GM21367 (cell line): ENCODE data around the gene MUSK.

Experiments
- ATAC-seq: cut with Tn5 transposase; IDR thresholded peaks from one replicate; pipeline ENCODE4 v1.9.1; 2021; ENCODE audit not compliant: unreplicated experiment

Gene MUSK

DNA sequence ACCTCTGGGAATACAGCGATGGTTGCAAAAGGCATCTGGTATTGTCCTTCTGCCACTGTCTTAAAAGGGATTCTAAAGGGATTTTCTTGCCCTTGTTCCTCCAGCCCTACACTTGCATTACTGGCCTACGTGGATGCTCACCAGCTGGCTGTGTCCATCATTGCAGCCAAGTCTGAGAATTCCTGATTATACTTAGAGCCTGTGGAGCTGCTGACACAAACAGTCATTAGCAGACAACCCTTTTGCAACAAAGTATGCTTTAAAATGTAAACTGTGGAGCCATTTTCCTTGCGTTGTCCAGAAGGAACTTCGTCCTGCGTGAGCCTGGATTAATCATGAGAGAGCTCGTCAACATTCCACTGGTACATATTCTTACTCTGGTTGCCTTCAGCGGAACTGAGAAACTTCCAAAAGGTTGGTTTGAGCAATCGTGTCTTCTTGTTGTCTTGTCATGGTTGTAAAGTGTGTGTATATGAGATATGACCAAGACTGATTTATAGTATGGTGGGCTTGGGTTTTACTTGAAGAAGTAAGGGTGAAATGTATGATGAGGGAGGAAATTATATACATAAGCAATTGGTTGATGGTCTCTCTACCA, at the start of gene MUSK:
TSS of gene MUSK (plus strand) at position 222 of the 598 bp plus-strand sequence. CDS start at position 336, 114 bp downstream.
- ATAC-seq, result no peak

DNA sequence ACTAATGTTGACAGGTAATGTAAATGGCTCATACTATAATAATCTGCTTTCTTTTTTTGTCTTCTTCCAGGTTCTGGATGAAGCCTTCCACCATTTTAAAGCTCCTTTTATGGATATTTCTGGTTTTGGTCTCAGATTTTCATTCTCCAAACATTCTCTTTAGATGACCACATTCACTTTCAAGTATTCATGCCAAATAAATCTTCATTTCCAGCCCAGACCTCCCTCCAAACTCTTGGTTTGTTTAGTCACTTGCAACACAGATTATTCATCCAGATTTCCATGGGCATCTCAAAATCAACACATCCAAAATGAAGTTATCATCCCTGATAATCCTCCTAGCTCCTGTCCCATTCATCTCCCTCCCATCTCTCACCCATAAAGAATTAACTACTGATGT, 48.8 kb upstream of the MUSK start:
- no peak for ATAC-seq

DNA sequence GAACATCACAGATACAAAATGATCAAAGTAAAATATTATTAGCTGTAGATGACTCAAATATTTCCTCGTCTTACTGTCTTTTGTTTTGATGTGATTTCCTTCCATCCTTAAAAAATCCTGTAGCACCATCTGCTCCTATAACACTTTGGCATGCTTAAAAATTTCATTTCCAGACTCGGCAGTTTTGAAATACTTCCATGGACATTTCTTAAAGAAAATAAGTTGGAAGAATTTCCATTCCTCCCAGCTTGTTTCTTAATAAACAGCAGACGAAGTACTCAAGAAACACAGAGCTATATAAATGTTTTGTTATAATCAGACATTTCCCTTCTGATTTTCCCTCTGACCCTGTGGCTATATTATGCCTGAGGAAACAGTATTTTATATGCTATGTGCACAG, 47.9 kb upstream of the MUSK start:
- no peak for ATAC-seq

DNA sequence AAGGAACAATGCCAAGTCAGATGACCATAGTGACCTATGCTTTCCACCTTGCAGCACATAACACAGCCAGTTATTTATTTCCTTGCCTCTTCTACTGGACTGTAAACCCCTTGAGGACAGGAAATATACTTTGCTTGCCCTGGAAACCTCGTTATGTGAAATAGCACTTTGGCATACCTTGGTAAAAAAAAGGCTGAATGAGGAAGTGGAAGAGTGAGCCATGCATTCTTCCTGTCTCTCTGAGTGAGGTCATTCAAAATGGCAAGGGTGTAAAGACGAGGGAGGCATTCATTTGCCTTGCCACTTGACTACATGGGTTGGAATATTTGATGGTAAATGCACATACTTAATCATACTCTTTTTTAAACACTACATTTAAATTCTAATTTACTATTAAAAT, 46.2 kb upstream of the MUSK start:
- ATAC-seq, result no peak

DNA sequence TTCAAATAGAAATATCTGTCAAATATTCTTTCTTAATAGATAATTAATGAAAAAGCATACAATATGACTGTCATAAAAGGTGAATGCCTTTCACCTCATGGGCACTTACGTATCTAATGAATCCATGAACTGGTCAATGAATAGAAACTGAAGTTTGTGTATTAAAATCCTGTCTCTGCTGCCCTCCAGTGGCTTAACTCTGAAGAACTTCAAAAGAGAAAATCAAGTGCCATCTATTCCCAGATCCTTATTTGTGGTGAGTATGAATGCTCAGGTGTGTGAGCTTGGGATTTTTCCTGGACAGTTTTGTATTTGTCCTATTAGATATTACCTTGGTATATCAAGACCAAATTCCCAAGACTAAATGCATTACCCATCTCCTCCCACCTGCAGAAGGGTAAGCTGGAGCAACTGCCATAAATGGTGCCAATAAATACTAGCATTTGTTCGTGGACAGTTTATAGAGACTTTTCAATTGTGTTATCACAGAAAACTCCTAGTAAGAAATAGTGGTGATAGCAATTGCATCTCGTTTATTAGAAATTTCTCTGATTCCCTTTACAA, 45.0 kb upstream of the MUSK start:
- peak; percentile 42 for ATAC-seq

DNA sequence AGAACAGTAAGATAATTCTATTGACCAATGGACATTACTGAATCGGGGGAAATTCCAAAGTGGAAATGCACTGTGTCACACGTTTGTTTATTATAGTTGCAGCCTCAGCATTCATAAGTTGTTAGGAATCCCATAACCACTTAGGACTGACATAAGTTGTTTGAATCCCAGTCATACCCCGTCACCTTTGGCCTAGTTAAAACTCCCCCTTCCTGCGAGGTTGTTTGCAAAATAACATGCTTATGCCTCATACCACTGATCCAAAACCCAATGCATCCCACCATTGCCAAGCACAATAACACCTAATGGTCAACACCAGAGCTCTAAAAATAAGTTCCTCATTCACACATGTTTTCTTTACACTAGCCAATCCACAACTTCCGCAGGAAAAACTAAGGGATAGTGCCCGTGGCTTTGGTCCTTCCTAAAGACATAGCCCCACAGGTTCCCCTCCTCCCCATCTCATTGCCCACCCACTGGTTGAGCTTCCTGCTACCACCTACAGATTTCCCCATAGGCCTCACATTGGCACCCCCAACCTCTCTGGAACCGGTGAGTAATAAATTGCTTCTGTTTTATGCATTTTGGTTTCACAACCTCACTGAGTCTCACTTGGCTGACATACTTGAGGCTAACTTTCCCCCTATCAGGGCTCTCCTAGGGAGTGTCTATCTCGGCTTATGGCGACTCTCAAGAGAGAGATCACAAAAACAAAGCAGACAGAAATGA, 42.3 kb upstream of the MUSK start:
- ATAC-seq, result peak; percentile 96

DNA sequence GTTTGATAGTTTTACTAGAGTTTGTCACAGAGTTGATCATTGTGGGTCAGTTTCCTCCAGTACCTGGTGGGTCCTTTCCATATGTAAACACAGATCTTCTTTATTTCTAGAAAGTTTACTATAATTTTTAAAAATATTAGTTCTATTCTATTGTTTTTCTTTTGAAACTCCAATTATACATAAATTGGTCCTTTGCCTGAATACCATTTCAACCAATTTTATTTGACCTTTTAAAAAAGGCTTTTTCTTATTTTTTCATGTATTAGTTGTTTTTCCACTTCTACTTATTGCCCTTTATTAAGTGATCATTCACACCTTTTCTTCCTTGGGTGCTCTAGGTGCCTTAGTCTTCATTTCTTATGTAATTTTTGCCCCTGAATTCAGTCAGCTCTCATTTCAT, 33.0 kb upstream of the MUSK start:
- no peak for ATAC-seq

DNA sequence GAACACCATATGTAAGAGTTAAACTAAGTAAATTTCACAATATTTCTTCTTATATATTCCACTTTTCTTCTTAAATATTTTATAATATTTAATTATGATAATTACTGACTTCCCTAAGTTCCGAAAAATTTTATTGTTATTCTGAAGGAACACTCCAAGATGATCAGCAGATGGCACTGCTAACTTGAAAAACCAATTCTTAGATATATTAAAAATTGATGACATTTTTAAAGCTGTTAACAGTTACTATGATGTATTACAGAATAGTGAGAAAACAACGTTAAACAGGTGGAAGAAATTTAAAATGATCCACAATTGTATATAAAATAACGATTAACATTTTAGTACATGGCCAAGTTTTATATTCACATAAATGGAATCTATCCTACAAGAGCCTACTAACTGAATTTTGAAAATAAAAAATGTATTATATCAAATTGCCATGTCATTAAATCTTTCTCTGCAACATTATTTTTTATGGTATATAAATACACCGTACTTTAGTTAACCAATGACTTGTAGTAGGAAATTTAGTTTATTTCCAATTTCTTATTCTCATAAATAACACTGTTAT, 30.1 kb upstream of the MUSK start:
- ATAC-seq, result no peak

DNA sequence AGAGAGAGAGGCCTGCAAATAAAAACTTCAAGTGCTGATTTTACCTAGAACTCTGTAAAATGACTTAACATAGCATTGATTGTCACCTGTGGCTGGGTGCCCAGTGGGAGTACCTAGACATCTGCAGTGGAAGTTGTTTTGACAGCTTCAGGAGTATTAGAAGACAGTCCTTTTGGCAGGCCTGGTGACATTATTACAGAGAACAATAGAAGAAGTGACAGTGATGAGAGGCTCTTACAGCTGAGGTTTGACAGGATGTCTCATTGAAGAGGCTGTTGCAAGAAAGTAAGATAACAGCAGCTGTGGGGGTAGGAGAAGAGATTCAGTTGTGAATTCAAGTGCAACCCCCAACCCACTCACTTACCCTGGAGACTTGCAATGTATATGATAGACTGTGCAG, 27.9 kb upstream of the MUSK start:
- no peak for ATAC-seq

DNA sequence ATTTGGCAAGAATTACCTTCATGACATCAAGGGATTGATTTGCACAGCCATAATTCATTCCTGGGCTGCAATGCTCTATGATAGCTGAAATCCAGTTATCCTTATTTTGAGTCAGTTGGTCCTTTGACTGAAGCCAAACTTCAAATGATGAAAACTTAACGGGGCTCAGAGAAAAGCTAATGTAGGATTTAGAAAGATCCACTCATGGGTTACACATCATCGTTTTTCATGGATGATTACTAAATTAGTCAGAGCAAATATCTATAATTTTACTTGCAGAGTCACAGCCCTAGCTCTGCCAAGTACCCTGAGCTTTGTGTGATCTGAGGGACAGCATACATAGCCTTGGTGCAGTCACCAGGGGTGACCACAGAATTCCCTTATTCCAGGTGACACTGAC, 27.3 kb upstream of the MUSK start:
- ATAC-seq, result no peak

DNA sequence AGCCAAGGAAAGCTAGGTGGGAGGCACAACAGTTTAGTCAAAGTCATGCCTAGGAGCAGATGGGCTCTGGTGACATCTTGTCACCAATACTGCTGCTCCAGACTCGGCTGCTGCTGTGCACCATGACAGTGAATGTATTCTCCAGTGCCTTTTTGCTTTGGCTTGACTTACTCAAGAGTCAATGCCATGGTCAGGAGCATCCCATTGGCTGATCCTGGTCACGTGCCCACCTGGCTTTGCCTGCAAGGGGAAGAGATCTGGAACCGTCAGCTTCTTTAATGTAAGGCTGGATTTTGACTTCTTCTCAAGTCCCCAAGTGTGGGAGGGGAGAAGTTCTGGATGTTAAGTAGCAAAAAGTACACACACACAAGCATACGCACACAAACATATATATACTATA, 19.9 kb upstream of the MUSK start:
- ATAC-seq, result no peak

DNA sequence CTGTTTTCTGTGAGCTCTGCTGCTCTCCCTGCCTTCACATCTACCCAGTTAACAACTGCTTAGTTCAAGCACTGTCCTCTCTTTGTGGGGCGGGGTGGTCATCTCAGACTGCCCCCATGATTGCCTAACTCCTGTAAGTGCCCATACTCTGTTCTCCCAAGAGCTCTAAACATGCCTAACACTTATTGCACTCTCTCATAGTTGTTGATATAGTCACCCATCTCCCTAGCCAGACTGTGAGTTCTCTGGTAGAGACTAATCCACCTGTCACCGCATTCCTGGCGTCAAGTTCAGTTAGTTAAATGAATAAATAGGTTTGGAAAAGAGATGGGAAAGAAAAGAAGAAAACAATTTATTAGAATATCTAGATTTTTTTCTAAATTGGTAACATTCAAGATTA, 18.3 kb upstream of the MUSK start:
- ATAC-seq, result no peak

DNA sequence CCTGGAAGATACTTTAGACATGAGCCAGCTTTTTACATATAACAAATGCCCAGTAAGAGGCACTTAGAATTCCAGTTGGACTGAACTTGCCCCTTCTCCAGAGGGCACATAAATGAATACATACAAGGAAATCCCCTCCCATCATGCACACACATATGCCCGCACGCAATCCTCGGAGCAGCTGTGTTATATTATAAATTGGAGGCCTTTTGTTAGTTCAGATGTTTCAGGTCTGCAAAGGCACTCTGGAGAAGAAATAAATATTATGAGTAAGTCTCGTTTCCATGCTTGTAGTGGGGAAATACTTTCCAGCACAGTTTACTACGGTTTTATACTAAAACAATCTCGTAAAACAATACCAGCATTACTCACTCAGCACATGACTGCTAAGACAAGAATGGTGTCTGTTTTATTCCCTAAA, 17.6 kb upstream of the MUSK start:
- no peak for ATAC-seq

DNA sequence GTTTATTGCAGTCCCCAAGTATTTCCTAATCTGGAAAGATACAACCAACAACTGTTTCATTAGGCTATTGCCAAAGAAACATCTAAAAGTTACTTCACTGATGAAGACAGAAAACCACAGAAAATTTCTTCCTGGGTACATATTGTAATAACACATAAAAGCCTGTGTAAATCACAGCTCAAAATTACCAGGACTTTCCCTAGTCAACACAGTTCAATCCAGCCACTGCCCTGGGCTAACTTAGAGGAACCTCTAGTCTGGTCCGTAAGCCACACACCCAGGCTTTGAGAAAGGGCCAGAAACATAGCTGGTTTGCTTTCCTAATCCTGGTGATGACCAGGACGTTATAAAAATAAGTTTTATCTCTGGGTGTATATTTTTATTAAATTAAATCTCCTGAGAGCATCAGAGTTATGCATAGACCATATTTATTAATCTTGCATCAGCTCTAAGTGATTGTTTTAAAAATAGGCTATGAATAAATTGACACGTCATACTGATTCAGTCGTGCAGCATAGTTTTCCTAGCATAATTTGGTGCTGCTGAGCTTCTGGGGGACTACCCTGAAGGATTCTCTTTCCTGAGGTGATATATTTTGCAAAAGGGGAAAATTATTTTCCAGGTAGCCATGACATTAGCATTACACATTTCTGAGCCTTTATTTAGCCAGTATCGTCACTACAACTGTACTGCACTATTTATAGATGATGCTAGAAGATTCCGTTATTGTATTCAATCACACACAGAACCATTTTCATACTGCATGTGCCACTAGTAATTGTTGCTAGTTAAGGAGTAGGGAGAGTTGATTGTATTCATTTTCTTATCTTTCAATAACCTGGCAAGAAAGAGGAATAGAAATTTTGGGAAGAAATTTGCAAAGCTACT, 12.6 kb upstream of the MUSK start:
- ATAC-seq, result no peak

DNA sequence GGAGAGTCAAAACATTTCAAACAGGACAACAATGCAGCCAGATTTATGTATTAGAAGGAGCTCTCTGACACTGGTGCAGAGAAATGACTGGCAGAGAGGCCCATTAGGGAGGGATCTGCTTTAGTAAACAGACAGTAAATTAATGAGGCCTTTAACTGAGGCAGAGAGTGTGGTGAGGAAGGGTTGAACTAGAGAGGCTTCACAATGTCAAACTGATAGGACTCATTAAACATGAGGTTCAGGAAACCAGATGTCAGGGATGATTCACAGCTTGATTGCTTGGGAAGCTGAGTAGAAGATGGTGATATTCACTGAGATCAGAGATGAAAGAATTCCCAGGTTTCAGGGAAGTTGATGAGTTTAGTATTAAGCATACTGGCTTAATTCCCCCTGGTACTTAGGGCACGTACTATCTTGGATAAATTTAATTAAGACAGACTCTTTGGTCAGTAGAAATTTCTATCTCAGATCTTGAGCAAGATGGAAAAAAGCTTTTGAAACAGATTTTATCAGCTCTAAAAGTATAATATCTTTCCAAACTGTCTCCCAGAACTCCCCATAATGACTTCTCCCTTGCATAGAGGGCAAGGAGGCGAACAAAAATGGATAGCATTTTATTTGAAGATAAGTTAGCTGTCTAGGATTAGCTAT, 8.6 kb upstream of the MUSK start:
- no peak for ATAC-seq

DNA sequence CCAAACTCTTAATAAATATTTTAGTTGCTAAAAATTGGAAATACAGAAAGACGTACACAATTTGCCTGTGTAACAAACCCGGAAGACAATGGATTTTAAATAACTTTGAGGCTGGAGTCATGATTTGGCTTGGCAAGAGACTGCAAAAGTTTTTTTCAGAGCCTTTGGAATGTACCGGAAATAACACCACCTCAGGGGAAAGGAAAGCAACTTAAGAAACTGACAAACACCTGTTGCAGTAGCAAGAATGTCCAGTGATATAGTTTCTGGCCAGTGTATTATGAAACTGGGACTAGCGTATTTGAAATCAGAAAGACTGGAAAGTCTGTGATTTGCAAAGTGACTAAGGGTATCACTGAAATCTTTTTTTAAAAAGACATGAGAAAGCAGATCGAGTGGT, 842 bp downstream of the MUSK start:
- no peak for ATAC-seq

DNA sequence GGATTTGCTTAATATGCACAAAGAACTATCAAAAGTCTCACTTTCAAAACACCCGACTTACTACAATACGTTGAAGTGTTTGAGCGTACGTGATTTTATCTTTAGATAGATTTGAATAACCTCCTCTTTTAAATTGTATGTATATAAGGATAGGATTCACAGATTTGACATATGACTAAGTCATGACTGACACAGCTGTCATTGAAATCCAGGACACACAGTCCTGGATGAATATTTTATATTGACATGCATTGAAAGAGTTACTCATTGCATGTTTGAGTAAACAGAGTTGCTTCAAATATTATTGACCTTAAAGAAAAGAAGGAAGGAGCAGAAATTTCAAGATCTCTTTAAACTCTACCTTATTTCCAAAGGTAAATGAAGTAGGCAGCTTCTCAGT, 3.3 kb downstream of the MUSK start:
- no peak for ATAC-seq

DNA sequence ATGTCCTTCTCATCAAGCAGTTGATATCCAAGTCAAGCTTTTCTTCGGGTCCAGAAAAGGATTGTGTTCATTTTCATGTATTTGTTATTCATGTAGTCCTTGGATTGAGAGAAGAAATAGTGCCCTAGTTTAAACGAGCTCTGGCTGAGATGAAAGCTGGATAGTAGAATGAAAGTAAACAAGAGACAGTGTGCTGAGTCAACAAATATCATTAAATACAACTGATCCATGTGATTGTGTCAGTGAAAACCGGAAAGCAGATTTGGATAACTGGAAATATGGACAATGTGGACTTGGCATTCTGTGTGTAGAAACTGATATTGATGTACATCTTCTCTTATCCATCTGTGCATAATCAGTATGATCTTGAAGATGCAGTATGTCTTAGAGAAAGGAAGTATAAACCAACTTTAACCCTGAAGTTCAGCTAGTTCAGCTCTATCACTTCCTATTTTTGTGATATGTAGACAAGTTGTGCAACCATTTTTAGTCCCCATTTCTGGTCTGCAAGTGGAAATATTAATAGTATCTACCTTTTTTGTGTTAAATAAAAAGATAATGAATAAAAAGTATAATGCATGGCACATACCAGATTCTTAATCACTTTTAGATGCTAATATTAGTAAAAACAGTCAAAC, 4.4 kb downstream of the MUSK start:
- ATAC-seq, result no peak

DNA sequence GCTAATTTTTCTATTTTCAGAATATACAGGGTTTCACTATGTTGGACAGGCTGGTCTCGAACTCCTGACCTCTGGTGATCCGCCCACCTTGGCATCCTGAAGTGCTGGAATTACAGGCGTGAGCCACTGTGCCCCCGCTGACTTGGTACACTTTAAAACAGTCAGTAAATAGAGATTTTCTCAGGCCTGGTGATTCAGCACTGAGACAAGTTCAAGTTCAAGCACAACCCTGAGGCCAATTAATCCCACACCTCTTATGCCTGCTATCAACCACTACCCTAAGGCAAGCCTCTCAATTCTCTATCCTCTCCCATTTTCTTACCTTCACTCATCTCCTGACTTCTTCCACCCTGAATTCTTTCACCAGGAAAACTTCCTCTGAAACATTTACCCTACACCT, 18.9 kb downstream of the MUSK start:
- ATAC-seq, result no peak

DNA sequence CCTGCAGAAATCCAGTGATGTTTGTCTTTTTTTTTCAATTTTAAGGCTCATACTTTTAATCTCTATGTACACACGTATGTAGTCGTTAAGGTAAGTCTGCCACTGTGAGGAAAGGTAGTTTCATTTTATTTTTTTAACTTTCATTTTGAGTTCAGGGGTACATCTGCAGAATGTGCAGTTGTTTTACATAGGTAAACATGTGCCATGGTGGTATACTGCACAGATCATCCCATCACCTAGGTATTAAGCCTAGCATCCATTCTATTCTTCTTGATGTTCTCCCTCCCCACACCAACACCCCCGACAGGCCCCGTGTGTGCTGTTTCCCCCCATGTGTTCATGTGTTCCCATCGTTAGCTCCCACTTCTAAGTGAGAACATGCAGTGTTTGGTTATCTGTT, 19.7 kb downstream of the MUSK start:
- ATAC-seq, result no peak
